ENCODE data around the gene PFKFB2. TPM values are rescaled to one million over a fixed set of nuclear protein-coding genes. Genes with fewer than 3 reads are reported as not detected.

The PFKFB2 gene
- total and polyA plus RNA-seq, 2 donors (not counting 3 experiments of a cell fraction or from before 2014, with no cell fraction given), result 0.70 to 2.0 TPM

- H2AFZ ChIP-seq (ENCODE audit: low read depth, low read length), result no peak overlapping the region
- DNase-seq (ENCODE audit: low read depth, low spot score) (no peak), FAIRE-seq (no peak)
- no peaks in the 10 kb centered on the region for H3K9me3 ChIP-seq (replicated peaks; ENCODE audit: control insufficient read depth, insufficient read depth, low read length)
- H3K27me3 ChIP-seq (ENCODE audit: control insufficient read depth in 2 of 2, insufficient read depth in 2 of 2, low read length in 2 of 2), result peaks cover 0 to 2% of the 10 kb centered on the region in 2 experiments
- dilution Hi-C loops (cut with MboI; ENCODE audit: extremely low pct_ligation_motif_present, low sequenced_read_pairs), result no loop called here
- no TSS peak for BruUV-seq (replicated peaks)
- TF ChIP-seq EZH2 (IDR thresholded peaks at IDR 0.05; ENCODE audit: borderline replicate concordance, low read depth, low read length, severe bottlenecking), result no peak
- no peak for TF ChIP-seq POLR2A (IDR thresholded peaks at IDR 0.05; ENCODE audit: low read depth, low read length)
- TF ChIP-seq GATA2 (IDR thresholded peaks at IDR 0.05; ENCODE audit: insufficient read depth, insufficient read length, low read depth, low read length), result no peak
- ChIA-PET POLR2A (no interaction called here), CTCF (interaction anchor here (1.0 to 2.3 kb wide), 2 partner anchors 17 to 22 kb away, joined by 3 to 7 read pairs; no protein-coding TSS in a partner anchor)
- H3K9ac ChIP-seq (replicated peaks; ENCODE audit: extremely low read depth, insufficient read depth, low read length), result no peak overlapping the region
- H4K20me1 ChIP-seq (replicated peaks; ENCODE audit: control insufficient read depth, extremely low read depth, insufficient read depth, low read length), result no peaks in the 10 kb centered on the region
- H3K27ac ChIP-seq (ENCODE audit: insufficient read depth, low read depth, low read length), result no peak overlapping the region
- no peak overlapping the region for H3K4me2 ChIP-seq (ENCODE audit: insufficient read depth, low read length)
- H3K9me1 ChIP-seq (replicated peaks; ENCODE audit: control insufficient read depth, extremely low read depth, insufficient read depth, low read length), result no peaks in the 10 kb centered on the region
- H3K36me3 ChIP-seq (ENCODE audit: control insufficient read depth in 2 of 2, extremely low read depth in 1 of 2, insufficient read depth in 2 of 2, low read length in 2 of 2), result no peaks in the 10 kb centered on the region
- no peak overlapping the region for H3K4me3 ChIP-seq (replicated peaks in 1 of 3; ENCODE audit: insufficient read depth in 1 of 3, low read depth in 1 of 3, low read length in 3 of 3)
- H3K4me1 ChIP-seq (ENCODE audit: control insufficient read depth, extremely low read depth, insufficient read depth, low read length), result no peaks in the 10 kb centered on the region
- H3K79me2 ChIP-seq (ENCODE audit: control insufficient read depth, insufficient read depth, low read length), result no peaks in the 10 kb centered on the region
- intact Hi-C loops (cut with micrococcal nuclease), result no loop called here
Measured at GRCh38 chr1:207058878-207059867, 6.1 kb downstream of the PFKFB2 start.

- no TSS peak for BruUV-seq (replicated peaks)
- DNase-seq (ENCODE audit: low read depth, low spot score), result no peak
- H4K20me1 ChIP-seq (replicated peaks; ENCODE audit: control insufficient read depth, extremely low read depth, insufficient read depth, low read length), result no peaks in the 10 kb centered on the region
- H2AFZ ChIP-seq (ENCODE audit: low read depth, low read length), result no peak overlapping the region
- H3K4me2 ChIP-seq (ENCODE audit: insufficient read depth, low read length), result no peak overlapping the region
- FAIRE-seq, result no peak
- CTCF ChIA-PET, result interaction anchor here (1.0 to 2.3 kb wide), 3 partner anchors 16 to 345 kb away, joined by 3 to 7 read pairs (median 4); no protein-coding TSS in a partner anchor
- no peaks in the 10 kb centered on the region for H3K9me3 ChIP-seq (replicated peaks; ENCODE audit: control insufficient read depth, insufficient read depth, low read length)
- no peak overlapping the region for H3K4me3 ChIP-seq (replicated peaks in 1 of 3; ENCODE audit: insufficient read depth in 1 of 3, low read depth in 1 of 3, low read length in 3 of 3)
- H3K36me3 ChIP-seq (ENCODE audit: control insufficient read depth in 2 of 2, extremely low read depth in 1 of 2, insufficient read depth in 2 of 2, low read length in 2 of 2), result no peaks in the 10 kb centered on the region
- H3K27ac ChIP-seq (ENCODE audit: insufficient read depth, low read depth, low read length), result no peak overlapping the region
- TF ChIP-seq JUN (IDR thresholded peaks at IDR 0.05; ENCODE audit: borderline replicate concordance, insufficient read depth, insufficient read length, low read depth) (no peak), POLR2AphosphoS5 (IDR thresholded peaks at IDR 0.05; ENCODE audit: insufficient read depth, low read depth, low read length) (no peak), EZH2 (IDR thresholded peaks at IDR 0.05; ENCODE audit: borderline replicate concordance, low read depth, low read length, severe bottlenecking) (no peak), MYC (IDR thresholded peaks at IDR 0.05; ENCODE audit: low read depth, low read length) (no peak), POLR2A (IDR thresholded peaks at IDR 0.05; ENCODE audit: low read depth, low read length) (no peak), CTCF (IDR thresholded peaks at IDR 0.05; ENCODE audit: extremely low read depth in 1 of 2, insufficient read depth in 1 of 2, low read depth in 1 of 2, low read length in 2 of 2) (no peak), FOS (IDR thresholded peaks at IDR 0.05; ENCODE audit: borderline replicate concordance, insufficient read depth, low read length) (no peak), GATA2 (IDR thresholded peaks at IDR 0.05; ENCODE audit: insufficient read depth, insufficient read length, low read depth, low read length) (no peak)
- TF ChIP-seq, protein P1, sequence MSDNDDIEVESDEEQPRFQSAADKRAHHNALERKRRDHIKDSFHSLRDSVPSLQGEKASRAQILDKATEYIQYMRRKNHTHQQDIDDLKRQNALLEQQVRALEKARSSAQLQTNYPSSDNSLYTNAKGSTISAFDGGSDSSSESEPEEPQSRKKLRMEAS (IDR thresholded peaks at IDR 0.05; ENCODE audit: insufficient read depth, insufficient read length), result no peak
- no peaks in the 10 kb centered on the region for H3K79me2 ChIP-seq (ENCODE audit: control insufficient read depth, insufficient read depth, low read length)
- POLR2A ChIA-PET, result no interaction called here
- no peak overlapping the region for H3K9ac ChIP-seq (replicated peaks; ENCODE audit: extremely low read depth, insufficient read depth, low read length)
- H3K4me1 ChIP-seq (ENCODE audit: control insufficient read depth, extremely low read depth, insufficient read depth, low read length), result no peaks in the 10 kb centered on the region
- peaks cover 0 to 2% of the 10 kb centered on the region in 2 experiments for H3K27me3 ChIP-seq (ENCODE audit: control insufficient read depth in 2 of 2, insufficient read depth in 2 of 2, low read length in 2 of 2)
- intact Hi-C loops (cut with micrococcal nuclease), result no loop called here
- no peaks in the 10 kb centered on the region for H3K9me1 ChIP-seq (replicated peaks; ENCODE audit: control insufficient read depth, extremely low read depth, insufficient read depth, low read length)
- dilution Hi-C loops (cut with MboI; ENCODE audit: extremely low pct_ligation_motif_present, low sequenced_read_pairs), result no loop called here
Measured at GRCh38 chr1:207059881-207060280, 6.8 kb downstream of the PFKFB2 start.
